ENCODE measurements around the gene OSGIN1. TPM values are rescaled to one million over a fixed set of nuclear protein-coding genes. Genes with fewer than 3 reads are reported as not detected.
A peak's percentile ranks its signal among the peaks of the same experiment; 100 is the strongest.

OSGIN1 gene
- total RNA-seq, 1 experiment from 2014 or later = 3.7 TPM

DNA sequence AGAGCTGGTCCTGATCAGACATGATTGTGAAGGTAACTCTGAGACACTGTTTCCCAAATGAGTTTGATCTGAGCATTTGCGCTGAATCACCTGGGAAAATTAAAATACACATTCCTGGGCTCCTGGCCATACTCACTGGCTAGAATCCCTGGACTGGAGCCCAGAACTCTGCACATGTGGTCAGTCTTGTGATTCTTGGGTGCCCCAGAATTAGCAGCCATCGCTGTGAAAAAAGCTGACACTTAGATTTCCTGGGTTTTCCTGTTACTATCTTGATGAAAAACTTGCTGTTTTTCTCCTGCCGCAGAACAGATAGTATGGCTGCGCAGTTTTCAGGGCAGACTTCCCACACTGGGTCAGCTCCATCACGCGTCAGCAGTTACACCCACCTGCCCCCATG lies 39.6 kb downstream of the OSGIN1 start:
- POLR2A ChIA-PET = interaction anchor here (0.7 to 4.7 kb wide), 6 partner anchors 21 to 124 kb away, joined by 3 to 18 read pairs (median 3); partner anchors contain the start of genes MBTPS1 and OSGIN1
- CTCF ChIA-PET = interaction anchor here (0.6 to 1.9 kb wide), 7 partner anchors 39 to 808 kb away, joined by 3 to 7 read pairs (median 4); partner anchors contain the start of gene TAF1C
- no TSS peak for BruUV-seq (replicated peaks)
- Mint-ChIP-seq H3K4me1 (ENCODE audit: insufficient read depth, unreplicated experiment) (peaks cover 39% of the 10 kb centered on the region), H3K9me3 (ENCODE audit: unreplicated experiment) (no peaks in the 10 kb centered on the region), H3K4me3 (ENCODE audit: unreplicated experiment) (peak overlapping the region; percentile 25), H3K27ac (ENCODE audit: low read depth, unreplicated experiment) (peak overlapping the region; percentile 89), H3K27me3 (ENCODE audit: insufficient read depth, unreplicated experiment) (peaks cover 22% of the 10 kb centered on the region), H3K36me3 (ENCODE audit: insufficient read depth, unreplicated experiment) (peaks cover 12% of the 10 kb centered on the region)
- intact Hi-C loops (cut with micrococcal nuclease) = no loop called here
- peak; percentile 92 for DNase-seq (ENCODE audit: unreplicated experiment)
- TF ChIP-seq, protein P1, sequence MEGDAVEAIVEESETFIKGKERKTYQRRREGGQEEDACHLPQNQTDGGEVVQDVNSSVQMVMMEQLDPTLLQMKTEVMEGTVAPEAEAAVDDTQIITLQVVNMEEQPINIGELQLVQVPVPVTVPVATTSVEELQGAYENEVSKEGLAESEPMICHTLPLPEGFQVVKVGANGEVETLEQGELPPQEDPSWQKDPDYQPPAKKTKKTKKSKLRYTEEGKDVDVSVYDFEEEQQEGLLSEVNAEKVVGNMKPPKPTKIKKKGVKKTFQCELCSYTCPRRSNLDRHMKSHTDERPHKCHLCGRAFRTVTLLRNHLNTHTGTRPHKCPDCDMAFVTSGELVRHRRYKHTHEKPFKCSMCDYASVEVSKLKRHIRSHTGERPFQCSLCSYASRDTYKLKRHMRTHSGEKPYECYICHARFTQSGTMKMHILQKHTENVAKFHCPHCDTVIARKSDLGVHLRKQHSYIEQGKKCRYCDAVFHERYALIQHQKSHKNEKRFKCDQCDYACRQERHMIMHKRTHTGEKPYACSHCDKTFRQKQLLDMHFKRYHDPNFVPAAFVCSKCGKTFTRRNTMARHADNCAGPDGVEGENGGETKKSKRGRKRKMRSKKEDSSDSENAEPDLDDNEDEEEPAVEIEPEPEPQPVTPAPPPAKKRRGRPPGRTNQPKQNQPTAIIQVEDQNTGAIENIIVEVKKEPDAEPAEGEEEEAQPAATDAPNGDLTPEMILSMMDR (IDR thresholded peaks at IDR 0.05; ENCODE audit: unreplicated experiment) = no peak

DNA sequence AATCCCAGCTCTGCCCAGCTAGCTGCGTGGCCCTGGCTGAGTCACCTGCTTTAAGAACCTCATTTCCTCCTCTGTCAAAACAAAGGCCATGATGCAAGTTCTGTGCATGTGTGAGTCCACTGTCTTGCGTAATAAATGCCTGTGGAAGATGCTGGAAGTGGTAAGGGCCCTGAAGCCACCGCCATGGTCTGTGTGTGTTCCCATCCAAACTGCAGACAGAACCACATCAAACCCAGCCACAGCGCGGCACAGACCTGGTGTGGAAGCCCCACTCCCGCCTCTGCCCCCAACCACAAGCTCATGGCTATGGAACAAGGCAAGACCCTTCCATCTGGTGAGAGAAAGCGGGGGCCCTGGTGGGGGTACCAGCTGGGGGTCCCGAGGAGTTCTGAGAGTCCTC lies 41.0 kb downstream of the OSGIN1 start:
- Mint-ChIP-seq H3K4me3 (ENCODE audit: unreplicated experiment) (no peak overlapping the region), H3K27me3 (ENCODE audit: insufficient read depth, unreplicated experiment) (peaks cover 7% of the 10 kb centered on the region), H3K9me3 (ENCODE audit: unreplicated experiment) (no peaks in the 10 kb centered on the region), H3K27ac (ENCODE audit: low read depth, unreplicated experiment) (peak overlapping the region; percentile 89), H3K4me1 (ENCODE audit: insufficient read depth, unreplicated experiment) (peaks cover 34% of the 10 kb centered on the region), H3K36me3 (ENCODE audit: insufficient read depth, unreplicated experiment) (peaks cover 12% of the 10 kb centered on the region)
- no TSS peak for BruUV-seq (replicated peaks)
- TF ChIP-seq, protein P1 (IDR thresholded peaks at IDR 0.05; ENCODE audit: unreplicated experiment) = no peak
- intact Hi-C loops (cut with micrococcal nuclease) = no loop called here
- ChIA-PET POLR2A (interaction anchor here (0.6 to 4.7 kb wide), 4 partner anchors 11 to 40 kb away, joined by 3 to 18 read pairs (median 6); partner anchors contain the start of gene OSGIN1), CTCF (interaction anchor here (0.5 to 1.8 kb wide), 8 partner anchors 20 to 476 kb away, joined by 3 to 5 read pairs (median 3); partner anchors contain the start of gene SLC38A8)
- DNase-seq (ENCODE audit: unreplicated experiment) = peak; percentile 96

DNA sequence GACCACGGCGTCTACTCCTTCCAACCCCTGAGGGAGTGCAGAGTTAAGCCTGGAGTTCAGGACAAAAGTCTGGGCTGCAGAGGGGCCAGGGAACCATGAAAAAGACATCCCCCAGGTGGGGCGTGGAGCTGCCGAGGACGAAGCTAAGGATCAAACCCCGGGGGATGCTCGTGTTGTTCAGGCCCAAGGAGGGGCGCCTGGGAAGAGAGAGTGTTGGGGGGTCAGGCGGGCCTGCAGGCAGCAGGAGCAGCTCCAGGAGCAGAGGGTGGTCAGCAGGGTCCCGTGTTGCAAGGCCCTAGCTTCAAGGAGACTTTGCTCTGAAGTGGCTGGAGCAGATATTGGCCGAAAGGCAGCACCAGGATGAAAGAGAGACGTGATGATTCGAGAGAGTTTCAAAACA lies 41.7 kb downstream of the OSGIN1 start:
- no TSS peak for BruUV-seq (replicated peaks)
- H3K27ac Mint-ChIP-seq (ENCODE audit: low read depth, unreplicated experiment) = peak overlapping the region; percentile 89
- TF ChIP-seq, protein P1 (IDR thresholded peaks at IDR 0.05; ENCODE audit: unreplicated experiment) = no peak
- H3K27me3 Mint-ChIP-seq (ENCODE audit: insufficient read depth, unreplicated experiment) = peaks cover under 1% of the 10 kb centered on the region
- POLR2A ChIA-PET = interaction anchor here (1.3 to 4.7 kb wide), 3 partner anchors 11 to 41 kb away, joined by 3 to 18 read pairs (median 8); partner anchors contain the start of gene OSGIN1
- CTCF ChIA-PET = interaction anchor here (0.6 to 1.6 kb wide), 6 partner anchors 13 to 94 kb away, joined by 3 to 5 read pairs (median 3); partner anchors contain the start of gene SLC38A8
- no peak for DNase-seq (ENCODE audit: unreplicated experiment)
- intact Hi-C loops (cut with micrococcal nuclease) = no loop called here
- H3K4me3 Mint-ChIP-seq (ENCODE audit: unreplicated experiment) = no peak overlapping the region
- H3K4me1 Mint-ChIP-seq (ENCODE audit: insufficient read depth, unreplicated experiment) = peaks cover 30% of the 10 kb centered on the region
- peaks cover 12% of the 10 kb centered on the region for H3K36me3 Mint-ChIP-seq (ENCODE audit: insufficient read depth, unreplicated experiment)
- H3K9me3 Mint-ChIP-seq (ENCODE audit: unreplicated experiment) = no peaks in the 10 kb centered on the region

DNA sequence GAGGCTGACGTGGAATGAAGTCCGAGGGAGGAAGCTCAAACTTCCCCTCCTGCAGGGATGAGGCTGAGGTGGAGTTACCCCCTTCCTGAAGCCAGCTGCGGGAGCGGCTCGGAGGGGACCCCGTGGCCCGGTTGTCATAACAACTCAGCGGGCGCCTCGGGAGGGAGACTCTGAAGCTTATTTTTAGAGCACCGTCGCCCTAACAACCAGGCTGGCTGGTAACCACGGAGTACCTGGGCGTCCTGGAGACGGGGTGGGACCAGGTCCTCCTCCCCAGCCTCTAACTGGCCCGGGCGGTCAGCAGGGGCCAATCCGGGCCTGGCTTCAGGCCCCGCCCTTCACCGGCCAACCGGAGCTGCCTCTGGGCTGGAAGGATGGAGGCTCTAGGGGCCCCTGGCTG lies 42.7 kb downstream of the OSGIN1 start:
- Mint-ChIP-seq H3K36me3 (ENCODE audit: insufficient read depth, unreplicated experiment) (peaks cover 12% of the 10 kb centered on the region), H3K27me3 (ENCODE audit: insufficient read depth, unreplicated experiment) (no peaks in the 10 kb centered on the region), H3K4me3 (ENCODE audit: unreplicated experiment) (no peak overlapping the region), H3K9me3 (ENCODE audit: unreplicated experiment) (no peaks in the 10 kb centered on the region), H3K27ac (ENCODE audit: low read depth, unreplicated experiment) (peak overlapping the region; percentile 89), H3K4me1 (ENCODE audit: insufficient read depth, unreplicated experiment) (peaks cover 30% of the 10 kb centered on the region)
- TF ChIP-seq, protein P1 (IDR thresholded peaks at IDR 0.05; ENCODE audit: unreplicated experiment) = no peak
- intact Hi-C loops (cut with micrococcal nuclease) = no loop called here
- BruUV-seq (replicated peaks) = no TSS peak
- DNase-seq (ENCODE audit: unreplicated experiment) = no peak
- ChIA-PET POLR2A (interaction anchor here (4.7 kb wide), 1 partner anchor 18 kb away, joined by 18 read pairs; no protein-coding TSS in a partner anchor), CTCF (interaction anchor here (0.5 to 1.6 kb wide), 3 partner anchors 18 to 502 kb away, joined by 3 to 5 read pairs (median 3); no protein-coding TSS in a partner anchor)
